Ovary (tissue), 3 donors: ENCODE measurements around the gene APBB1.

ENCODE experiments used
- CTCF ChIP-seq, 3 donors: fragments of 450-650 bp in 2 of 3; fragments of 200-600 bp in 1 of 3; IDR thresholded peaks; one replicate each; pipeline versions ENCODE4 v1.5.1 to v1.8.0; 2016 to 2022; ENCODE audit warnings: antibody characterized with exemption in 3 of 3, mild to moderate bottlenecking in 1 of 3
- EP300 ChIP-seq: sonication (generic); formaldehyde crosslinking; IDR thresholded peaks from one replicate; pipeline ENCODE4 v1.6.1; 2017; ENCODE audit warnings: antibody characterized with exemption
- POLR2A ChIP-seq: fragments of 450-650 bp; IDR thresholded peaks from one replicate; pipeline ENCODE4 v1.6.1; 2017; ENCODE audit warnings: antibody characterized with exemption, mild to moderate bottlenecking, moderate library complexity
- donor health status: DM: no; HTN: no; CAD: no.

GRCh38 chr11:6402061-6402470 is 16.8 kb downstream of the APBB1 start:
- no peak for TF ChIP-seq CTCF (IDR thresholded peaks at IDR 0.05)
- TF ChIP-seq POLR2A = no peak
- no peak for TF ChIP-seq EP300
